Heart left ventricle (tissue), 16 donors: ENCODE results near the gene INHBA. TPM values are rescaled to one million over a fixed set of nuclear protein-coding genes. Genes with fewer than 3 reads are reported as not detected.
A peak's percentile ranks its signal among the peaks of the same experiment; 100 is the strongest.

Source experiments
- ATAC-seq, 4 donors: fragments of 200-7000 bp; cut with Tn5 transposase; one replicate each; pipeline ENCODE4 v1.9.1; 2020 to 2022; ENCODE audit warnings: moderate library complexity in 4 of 4, mild to moderate bottlenecking in 3 of 4, moderate number of reproducible peaks in 1 of 4
- DNase-seq, 5 donors: peaks; one replicate each; pipeline ENCODE4 v3.0.0-alpha.2; 2020
- H3K27ac ChIP-seq, 12 donors: fragments of 200-600 bp; sonication (generic) in 4 of 12; one replicate each; pipeline versions ENCODE4 v1.5.0 to v1.8.0; 2016 to 2022; ENCODE audit warnings: mild to moderate bottlenecking in 2 of 12
- H3K27me3 ChIP-seq, 9 donors: fragments of 200-600 bp; sonication (generic) in 2 of 9; one replicate each; pipeline versions ENCODE4 v1.5.1 to v1.8.0; 2016 to 2022; ENCODE audit warnings: mild to moderate bottlenecking in 3 of 9
- H3K36me3 ChIP-seq, 9 donors: fragments of 200-600 bp; sonication (generic) in 2 of 9; one replicate each; pipeline versions ENCODE4 v1.5.0 to v1.8.0; 2018 to 2022; ENCODE audit warnings: mild to moderate bottlenecking in 2 of 9
- H3K4me1 ChIP-seq, 12 donors: fragments of 200-600 bp; sonication (generic) in 4 of 12; one replicate each; pipeline versions ENCODE4 v1.5.0 to v1.8.0; 2016 to 2022; ENCODE audit warnings: mild to moderate bottlenecking in 3 of 12
- H3K4me3 ChIP-seq, 12 donors: fragments of 200-600 bp; sonication (generic) in 4 of 12; one replicate each; pipeline versions ENCODE4 v1.5.0 to v1.8.0; 2017 to 2022; ENCODE audit warnings: mild to moderate bottlenecking in 9 of 12, moderate library complexity in 4 of 12
- H3K9me3 ChIP-seq, 12 donors: fragments of 200-600 bp; sonication (generic) in 4 of 12; one replicate each; pipeline versions ENCODE4 v1.5.0 to v1.8.0; 2016 to 2022; ENCODE audit warnings: mild to moderate bottlenecking in 1 of 12
- POLR2A ChIP-seq, 2 donors: fragments of 450-650 bp; IDR thresholded peaks; one replicate each; pipeline ENCODE4 v1.6.1; 2017; ENCODE audit warnings: antibody characterized with exemption in 2 of 2, mild to moderate bottlenecking in 2 of 2, moderate library complexity in 2 of 2
- WGBS, 4 donors: extraction: QIAGEN DNeasy Blood & Tissue Kit in 2 of 4; methylation state at CpG; one replicate each; pipeline versions ENCODE4 v1.1.5 to v1.1.7; 2013 to 2018; 5-methylcytosine and 5-hydroxymethylcytosine counted together
- intact Hi-C, 10 donors: fragments of 100-400 bp; cut with DNase I; formaldehyde crosslinking; loops; one replicate each; pipeline versions ENCODE4 v1.11.1 to v1.14.2; 2022
- polyA plus RNA-seq, 2 donors: library from polyadenylated mRNA; stranded (reverse); fragments of 200-250 nt; gene quantifications; one replicate each; pipeline ENCODE4 v1.2.3, GENCODE V29; 2013
- total RNA-seq, 9 donors: library from RNA; depleted of rRNA in 2 of 9; stranded (reverse); fragments of >200 nt in 2 of 9; fragmentation: NEBNext Ultra II Directional in 3 of 9; extraction: Animal tissue kit (Norgen Biotek cat#: 25700) in 3 of 9; gene quantifications; one replicate each; pipeline versions ENCODE4 v1.1.0 to v1.2.4, GENCODE V29; 2016 to 2023
- TF ChIP-seq, protein P1 (sequence below), 12 donors: fragments of 200-600 bp; sonication (generic) in 4 of 12; IDR thresholded peaks; one replicate each; pipeline versions ENCODE4 v1.5.0 to v1.8.0; 2018 to 2022; ENCODE audit warnings: antibody characterized with exemption in 12 of 12, mild to moderate bottlenecking in 5 of 12
- donor health status: ischemic (EF 13 %, LVEDD 7.1; RV severe dilation, severe dysfunction).
- donor health status: healthy with polysubstance abuse.
- donor health status: DM: no; HTN: yes; CAD: no.
- donor health status: DM: no; HTN: no; CAD: no.
- donor health status: ischemic (EF 25% LVEDD 6.9; RV normal size, moderate dysfunction).
- donor health status: ischemic (EF 25% LVEDD 5.7; RV mildly dilated, moderate dysfunction).
- donor health status: healthy.
- donor health status: DM: yes; HTN: yes; CAD: no.
- donor health status: ischemic (EF 35%, LVEDD 5.7; RV mildly dilated, moderate dysfunction).
- donor health status: nonischemic (EF 11% LVEDD 7.7; RV severe dilation, severe dysfunction).
- donor health status: DM: yes; HTN: yes; CAD: no.
- donor health status: PGD.
- donor health status: ischemic (EF 29% LVEDD 5.4; RV normal size, mild dysfunction).
- donor health status: nonischemic (EF 23%, LVEDD 6.1; RV moderate dilation, normal function).

Gene INHBA
- total and polyA plus RNA-seq, 11 donors = 0.19 to 7.5 (median 1.6) TPM

DNA sequence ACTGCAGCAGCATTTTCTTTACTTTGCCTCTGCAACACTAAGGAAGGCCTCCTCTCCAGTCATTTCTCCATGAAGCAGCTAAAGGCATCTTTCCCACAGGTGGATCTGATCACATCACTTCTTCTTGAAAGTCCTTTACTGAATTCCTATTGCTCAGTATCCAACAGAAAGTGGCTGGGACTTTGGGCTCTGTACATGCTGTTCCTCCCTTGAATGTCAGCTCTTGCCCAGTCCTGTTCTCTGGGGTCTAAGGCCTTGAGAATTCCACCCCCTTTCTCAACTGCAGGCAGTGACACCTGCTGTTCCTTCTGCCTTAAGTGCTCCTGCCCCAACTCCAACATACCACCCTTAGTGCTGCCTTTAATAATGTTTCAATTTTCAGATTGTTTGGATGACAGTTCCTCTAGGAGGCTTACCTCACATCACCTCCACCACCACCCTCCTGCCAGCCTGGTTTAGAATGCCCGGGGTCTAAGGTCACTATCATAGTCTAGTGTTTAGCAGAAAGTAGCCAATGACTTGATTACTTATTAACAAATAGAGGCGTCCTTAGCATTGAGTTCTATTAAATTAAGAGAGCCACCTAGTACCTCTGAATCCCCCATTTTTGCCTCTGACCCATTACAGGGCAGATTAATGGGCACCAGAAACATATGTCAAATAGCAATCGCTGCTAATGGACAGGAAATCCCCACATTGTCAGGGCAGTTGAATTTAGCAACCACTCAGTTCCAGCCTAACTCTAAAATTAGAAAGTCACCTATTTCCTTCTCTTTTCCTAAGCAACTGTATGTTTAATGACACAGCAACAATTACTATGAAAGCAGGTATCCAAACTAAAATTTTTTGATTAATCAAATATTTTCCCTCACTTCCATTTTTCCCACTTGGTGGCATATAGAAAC is 11.4 kb downstream of the INHBA start:
- 67 to 74% (median 72%) methylated on average over 3 of the region's 3 CpGs for WGBS, 4 donors
- Histone ChIP-seq H3K27ac (no peak overlapping the region), H3K4me3 (no peak overlapping the region), H3K36me3 (peaks cover 0 to 18% (median 0%) of the 10 kb centered on the region in 9 donors), H3K4me1 (peaks cover 0 to 37% (median 13%) of the 10 kb centered on the region in 12 donors), H3K27me3 (no peaks in the 10 kb centered on the region), H3K9me3 (no peaks in the 10 kb centered on the region)
- TF ChIP-seq, protein P1, sequence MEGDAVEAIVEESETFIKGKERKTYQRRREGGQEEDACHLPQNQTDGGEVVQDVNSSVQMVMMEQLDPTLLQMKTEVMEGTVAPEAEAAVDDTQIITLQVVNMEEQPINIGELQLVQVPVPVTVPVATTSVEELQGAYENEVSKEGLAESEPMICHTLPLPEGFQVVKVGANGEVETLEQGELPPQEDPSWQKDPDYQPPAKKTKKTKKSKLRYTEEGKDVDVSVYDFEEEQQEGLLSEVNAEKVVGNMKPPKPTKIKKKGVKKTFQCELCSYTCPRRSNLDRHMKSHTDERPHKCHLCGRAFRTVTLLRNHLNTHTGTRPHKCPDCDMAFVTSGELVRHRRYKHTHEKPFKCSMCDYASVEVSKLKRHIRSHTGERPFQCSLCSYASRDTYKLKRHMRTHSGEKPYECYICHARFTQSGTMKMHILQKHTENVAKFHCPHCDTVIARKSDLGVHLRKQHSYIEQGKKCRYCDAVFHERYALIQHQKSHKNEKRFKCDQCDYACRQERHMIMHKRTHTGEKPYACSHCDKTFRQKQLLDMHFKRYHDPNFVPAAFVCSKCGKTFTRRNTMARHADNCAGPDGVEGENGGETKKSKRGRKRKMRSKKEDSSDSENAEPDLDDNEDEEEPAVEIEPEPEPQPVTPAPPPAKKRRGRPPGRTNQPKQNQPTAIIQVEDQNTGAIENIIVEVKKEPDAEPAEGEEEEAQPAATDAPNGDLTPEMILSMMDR (IDR thresholded peaks at IDR 0.05) = no peak
- no peak for TF ChIP-seq POLR2A (IDR thresholded peaks at IDR 0.05)
- ATAC-seq = peak in 2 of 4 donors; percentile 18 to 25
- intact Hi-C loops = loop anchor here in 4 of 10 donors (10.0 kb wide), 2 partner anchors 117 to 647 kb away; no protein-coding TSS in a partner anchor
- no peak for DNase-seq

DNA sequence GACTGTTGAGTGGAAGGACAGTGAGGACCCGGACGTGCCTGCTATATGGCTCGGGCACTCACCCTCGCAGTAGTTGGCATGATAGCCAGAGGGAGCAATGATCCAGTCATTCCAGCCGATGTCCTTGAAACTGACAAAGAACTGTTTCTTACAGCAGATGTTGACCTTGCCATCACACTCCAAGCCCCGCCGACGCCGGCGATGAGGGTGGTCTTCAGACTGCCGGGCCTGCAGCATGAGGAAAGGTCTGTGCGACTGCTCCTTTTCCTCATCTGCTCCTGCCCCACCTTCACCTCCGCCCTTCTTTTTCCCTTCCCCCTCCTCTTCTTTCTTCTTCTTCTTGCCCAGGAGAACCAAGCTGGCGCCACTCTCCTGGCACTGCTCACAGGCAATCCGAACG is 13.1 kb downstream of the INHBA start:
- no peak for TF ChIP-seq POLR2A (IDR thresholded peaks at IDR 0.05)
- TF ChIP-seq, protein P1 (IDR thresholded peaks at IDR 0.05) = no peak
- Histone ChIP-seq H3K27me3 (no peaks in the 10 kb centered on the region), H3K36me3 (peaks cover 0 to 18% (median 0%) of the 10 kb centered on the region in 9 donors), H3K9me3 (no peaks in the 10 kb centered on the region), H3K27ac (no peak overlapping the region), H3K4me1 (peaks cover 0 to 35% (median 11%) of the 10 kb centered on the region in 12 donors), H3K4me3 (no peak overlapping the region)
- no peak for ATAC-seq
- DNase-seq = no peak
- 88 to 96% (median 92%) methylated on average over 16 of the region's 16 CpGs for WGBS, 4 donors
- intact Hi-C loops = loop anchor here in 4 of 10 donors (10.0 kb wide), 2 partner anchors 115 to 645 kb away; no protein-coding TSS in a partner anchor

DNA sequence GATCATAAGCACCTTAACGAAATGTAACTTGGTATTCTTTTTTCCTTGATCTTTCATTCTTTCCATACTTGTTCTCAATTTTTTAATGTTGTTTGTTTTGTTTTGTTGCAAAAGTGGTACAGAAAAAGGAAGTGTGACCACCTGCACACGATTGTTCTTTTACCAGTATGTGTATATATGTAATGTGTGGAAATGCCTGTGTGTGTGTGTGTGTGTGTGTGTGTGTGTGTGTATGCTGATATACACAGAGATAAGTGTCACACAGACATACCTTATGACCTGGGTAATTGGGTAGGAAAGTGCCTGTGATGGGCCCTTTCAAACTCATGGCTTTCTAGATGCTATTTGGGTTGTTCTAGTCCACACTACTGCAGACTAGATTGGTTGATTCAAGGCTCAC is 14.0 kb downstream of the INHBA start:
- H3K4me1 ChIP-seq = peaks cover 0 to 26% (median 11%) of the 10 kb centered on the region in 12 donors
- H3K4me3 ChIP-seq = no peak overlapping the region
- ATAC-seq (no peak), DNase-seq (no peak)
- WGBS, 4 donors = 84 to 88% (median 86%) methylated on average over 2 of the region's 2 CpGs
- H3K27me3 ChIP-seq = no peaks in the 10 kb centered on the region
- H3K9me3 ChIP-seq = no peaks in the 10 kb centered on the region
- intact Hi-C loops = no loop called here
- peaks cover 0 to 18% (median 0%) of the 10 kb centered on the region in 9 donors for H3K36me3 ChIP-seq
- no peak for TF ChIP-seq POLR2A (IDR thresholded peaks at IDR 0.05)
- TF ChIP-seq, protein P1 (IDR thresholded peaks at IDR 0.05) = no peak
- H3K27ac ChIP-seq = no peak overlapping the region

DNA sequence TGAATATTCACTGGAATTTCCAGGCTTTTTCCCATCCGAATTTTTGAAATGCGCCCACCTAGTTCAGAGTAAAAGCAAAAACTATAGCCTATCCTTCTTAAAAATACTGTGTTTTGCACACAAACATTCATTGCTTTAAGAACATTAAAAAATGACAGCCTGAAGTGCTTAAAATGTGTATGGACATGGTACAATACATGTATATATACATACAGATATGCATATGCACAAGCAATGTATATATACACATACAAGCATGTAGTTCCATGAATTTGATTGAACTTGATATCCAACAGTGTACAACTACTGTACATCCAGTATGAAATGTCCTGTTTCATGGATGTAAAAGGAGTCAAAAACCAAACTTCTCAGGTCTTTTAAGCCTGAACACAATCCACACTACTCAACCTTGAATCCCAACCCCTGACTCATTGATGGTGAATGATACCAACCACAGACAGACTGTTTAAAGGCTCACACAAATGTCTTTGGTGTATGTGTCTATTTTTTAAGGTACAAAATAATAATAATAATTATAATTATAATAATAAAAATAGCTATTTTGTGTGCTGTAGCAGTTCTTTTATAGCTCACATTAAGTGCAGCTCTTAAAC is 14.8 kb downstream of the INHBA start:
- H3K27me3 ChIP-seq = no peaks in the 10 kb centered on the region
- 85 to 97% (median 93%) methylated on average over 2 of the region's 2 CpGs for WGBS, 4 donors
- no peak overlapping the region for H3K27ac ChIP-seq
- DNase-seq (no peak), ATAC-seq (no peak)
- TF ChIP-seq, protein P1 (IDR thresholded peaks at IDR 0.05) = no peak
- no peak for TF ChIP-seq POLR2A (IDR thresholded peaks at IDR 0.05)
- no peaks in the 10 kb centered on the region for H3K9me3 ChIP-seq
- intact Hi-C loops = no loop called here
- peaks cover 0 to 18% (median 9%) of the 10 kb centered on the region in 12 donors for H3K4me1 ChIP-seq
- peaks cover 0 to 18% (median 0%) of the 10 kb centered on the region in 9 donors for H3K36me3 ChIP-seq
- no peak overlapping the region for H3K4me3 ChIP-seq
